ENCODE results near the gene FAM149A. TPM values are rescaled to one million over a fixed set of nuclear protein-coding genes. Genes with fewer than 3 reads are reported as not detected.
A peak's percentile ranks its signal among the peaks of the same experiment; 100 is the strongest.

Gene FAM149A
- polyA plus RNA-seq, 1 donor (not counting 4 experiments of a cell fraction or from before 2014, with no cell fraction given): 0.41 TPM

DNA sequence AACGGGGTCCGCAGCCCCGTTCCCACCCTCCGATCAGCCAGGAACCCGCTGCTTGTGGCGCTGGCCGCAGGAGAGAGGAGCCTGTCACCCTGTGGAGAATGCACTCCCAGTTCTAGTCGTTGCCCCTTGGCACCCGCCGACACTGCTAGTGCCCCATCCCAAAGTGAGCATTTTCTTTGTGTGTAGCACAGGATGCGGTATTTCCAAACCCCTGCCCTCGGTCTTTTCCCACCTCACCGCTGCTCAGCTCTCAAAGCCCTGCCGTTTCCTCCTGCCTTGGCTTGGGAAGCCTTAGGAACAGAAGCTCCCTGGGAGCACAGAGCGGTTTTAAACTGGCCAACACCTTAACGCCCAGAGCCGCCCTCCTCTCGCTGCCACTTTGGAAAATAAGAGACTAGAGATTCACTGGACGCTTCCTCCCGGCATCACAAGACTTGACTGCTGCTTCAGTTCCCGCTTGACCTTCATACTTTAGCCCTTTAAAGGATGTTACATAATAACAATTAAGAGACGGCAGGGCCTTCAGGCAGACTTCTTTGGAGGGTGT lies 87.6 kb downstream of the FAM149A start:
- peak overlapping the region; percentile 67 for H3K9ac ChIP-seq (ENCODE audit: control insufficient read depth, extremely low read depth, insufficient read depth, low read length)
- peak overlapping the region; percentile 92 for H2AFZ ChIP-seq (ENCODE audit: control insufficient read depth, low read length)
- no peaks in the 10 kb centered on the region for H3K79me2 ChIP-seq (ENCODE audit: control insufficient read depth, insufficient read depth, low read length)
- H3K27ac ChIP-seq (ENCODE audit: control insufficient read depth, insufficient read depth, low read length): peak overlapping the region; percentile 28
- no peak for DNase-seq (ENCODE audit: low read depth, low spot score)
- peaks cover 0 to 3% of the 10 kb centered on the region in 2 experiments for H3K36me3 ChIP-seq (ENCODE audit: control insufficient read depth in 2 of 2, extremely low read depth in 1 of 2, insufficient read depth in 2 of 2, low read length in 2 of 2)
- H4K20me1 ChIP-seq (ENCODE audit: control insufficient read depth, extremely low read depth, insufficient read depth, low read length): no peaks in the 10 kb centered on the region
- no peaks in the 10 kb centered on the region for H3K9me3 ChIP-seq (ENCODE audit: control insufficient read depth, low read depth, low read length)
- H3K27me3 ChIP-seq (ENCODE audit: control insufficient read depth, extremely low read depth, insufficient read depth, low read length): no peaks in the 10 kb centered on the region
- peak overlapping the region; percentile 79 for H3K4me2 ChIP-seq (ENCODE audit: control insufficient read depth, extremely low read depth, insufficient read depth, low read depth, low read length)
- dilution Hi-C loops (cut with MboI; ENCODE audit: extremely low pct_ligation_motif_present, low sequenced_read_pairs): no loop called here
- H3K4me1 ChIP-seq (ENCODE audit: control insufficient read depth, extremely low read depth, insufficient read depth, low read length): no peaks in the 10 kb centered on the region
- TF ChIP-seq EZH2 (IDR thresholded peaks at IDR 0.05; ENCODE audit: low read length) (no peak), CTCF (optimal IDR thresholded peaks at IDR 0.05 in 1 of 3, IDR thresholded peaks at IDR 0.05 in 1 of 3, conservative IDR thresholded peaks at IDR 0.05 in 1 of 3; ENCODE audit: extremely low read depth in 1 of 3, insufficient read depth in 2 of 3, low read length in 3 of 3) (no peak)
- H3K9me1 ChIP-seq (ENCODE audit: control insufficient read depth, extremely low read depth, insufficient read depth, low read length): no peaks in the 10 kb centered on the region
- H3K4me3 ChIP-seq (ENCODE audit: control insufficient read depth in 2 of 3, extremely low read depth in 1 of 3, insufficient read depth in 2 of 3, low read depth in 1 of 3, low read length in 3 of 3): peak overlapping the region; percentile 63 to 82 (median 80)
- FAIRE-seq: no peak

DNA sequence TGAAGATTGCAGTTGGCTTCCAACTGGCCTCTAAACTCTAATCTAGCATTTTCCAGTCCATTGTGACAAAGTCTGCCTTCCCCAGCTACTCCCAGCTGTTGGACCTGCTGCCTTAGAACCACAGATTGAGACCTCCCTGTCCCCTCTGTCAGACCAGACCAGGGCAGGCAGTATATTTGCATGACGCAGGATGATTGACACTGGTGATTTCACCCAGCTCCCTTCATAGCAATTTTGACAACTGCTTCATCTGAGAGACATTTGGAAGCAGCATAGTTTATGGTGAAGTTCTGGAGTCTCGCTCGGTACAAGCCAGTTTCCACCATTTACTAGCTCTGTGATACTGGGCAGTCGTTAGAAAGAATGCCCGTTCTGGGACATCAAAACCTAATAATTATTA lies 89.3 kb downstream of the FAM149A start:
- no peak overlapping the region for H3K4me3 ChIP-seq (ENCODE audit: control insufficient read depth in 2 of 3, extremely low read depth in 1 of 3, insufficient read depth in 2 of 3, low read depth in 1 of 3, low read length in 3 of 3)
- H2AFZ ChIP-seq (ENCODE audit: control insufficient read depth, low read length): no peak overlapping the region
- no peaks in the 10 kb centered on the region for H3K9me3 ChIP-seq (ENCODE audit: control insufficient read depth, low read depth, low read length)
- no peaks in the 10 kb centered on the region for H3K79me2 ChIP-seq (ENCODE audit: control insufficient read depth, insufficient read depth, low read length)
- H3K4me1 ChIP-seq (ENCODE audit: control insufficient read depth, extremely low read depth, insufficient read depth, low read length): no peaks in the 10 kb centered on the region
- H3K9me1 ChIP-seq (ENCODE audit: control insufficient read depth, extremely low read depth, insufficient read depth, low read length): no peaks in the 10 kb centered on the region
- H3K27ac ChIP-seq (ENCODE audit: control insufficient read depth, insufficient read depth, low read length): no peak overlapping the region
- no peak for TF ChIP-seq EZH2 (IDR thresholded peaks at IDR 0.05; ENCODE audit: low read length)
- TF ChIP-seq CTCF (optimal IDR thresholded peaks at IDR 0.05 in 1 of 3, IDR thresholded peaks at IDR 0.05 in 1 of 3, conservative IDR thresholded peaks at IDR 0.05 in 1 of 3; ENCODE audit: extremely low read depth in 1 of 3, insufficient read depth in 2 of 3, low read length in 3 of 3): no peak
- no peaks in the 10 kb centered on the region for H3K27me3 ChIP-seq (ENCODE audit: control insufficient read depth, extremely low read depth, insufficient read depth, low read length)
- dilution Hi-C loops (cut with MboI; ENCODE audit: extremely low pct_ligation_motif_present, low sequenced_read_pairs): no loop called here
- no peak overlapping the region for H3K4me2 ChIP-seq (ENCODE audit: control insufficient read depth, extremely low read depth, insufficient read depth, low read depth, low read length)
- peaks cover 0 to 5% of the 10 kb centered on the region in 2 experiments for H3K36me3 ChIP-seq (ENCODE audit: control insufficient read depth in 2 of 2, extremely low read depth in 1 of 2, insufficient read depth in 2 of 2, low read length in 2 of 2)
- DNase-seq (ENCODE audit: low read depth, low spot score) (no peak), FAIRE-seq (no peak)
- H3K9ac ChIP-seq (ENCODE audit: control insufficient read depth, extremely low read depth, insufficient read depth, low read length): no peak overlapping the region
- no peaks in the 10 kb centered on the region for H4K20me1 ChIP-seq (ENCODE audit: control insufficient read depth, extremely low read depth, insufficient read depth, low read length)

Measured in keratinocyte (primary cell).